A549 (cell line): ENCODE data around the gene NEK4.

Experiments used
- CHD2 ChIP-seq: fragments of 150-350 bp; IDR thresholded peaks from 2 replicates; pipeline ENCODE4 v1.6.1; 2014; ENCODE audit warnings: low read length; ENCODE audit not compliant: partially characterized antibody
- CHD4 ChIP-seq: fragments of 200-600 bp; sonication (generic); IDR thresholded peaks from 2 replicates; pipeline ENCODE4 v1.6.1; 2016; ENCODE audit warnings: antibody characterized with exemption, mild to moderate bottlenecking, borderline replicate concordance
- POLR2A ChIP-seq: IDR thresholded peaks from 2 replicates; pipeline ENCODE4 v1.6.1; 2012; ENCODE audit warnings: mild to moderate bottlenecking, low read length
- RFX5 ChIP-seq: fragments of 450-650 bp; IDR thresholded peaks from 2 replicates; pipeline ENCODE4 v1.7.1; 2014; ENCODE audit warnings: antibody characterized with exemption, mild to moderate bottlenecking, moderate library complexity

GRCh38 chr3:52722491-52722890 is 48.2 kb downstream of the NEK4 start:
- no peak for TF ChIP-seq CHD4
- TF ChIP-seq RFX5 = no peak
- TF ChIP-seq CHD2 = no peak
- no peak for TF ChIP-seq POLR2A
